Measurements from ENCODE around the gene ATL1.

The ATL1 gene

GRCh38 chr14:50533241-50533705 lies 26.7 kb upstream of the ATL1 start:
- Histone ChIP-seq H3F3A (ENCODE audit: control insufficient read depth, insufficient read depth) (peaks cover 10% of the 10 kb centered on the region; the same call in 1 of the 2 replicates), H3K4me3 (ENCODE audit: low read length) (peak overlapping the region; percentile 76), H3K27ac (ENCODE audit: low read depth, low read length) (no peak overlapping the region), H3K4me1 (ENCODE audit: control insufficient read depth, low read length) (peaks cover 35% of the 10 kb centered on the region), H4K20me1 (ENCODE audit: control insufficient read depth, insufficient read depth, low read depth, low read length) (peaks cover 16% of the 10 kb centered on the region; the same call in 1 of the 2 replicates), H3K9me2 (replicated peaks; ENCODE audit: control insufficient read depth, low read length) (no peaks in the 10 kb centered on the region), H3K4me2 (ENCODE audit: low read length) (peak overlapping the region; percentile 99), H3K9me3 (ENCODE audit: control insufficient read depth, insufficient read depth, low read length) (peaks cover 4% of the 10 kb centered on the region; the same call in 1 of the 2 replicates), H3K79me2 (ENCODE audit: control insufficient read depth, low read length) (peaks cover 39% of the 10 kb centered on the region), H3K36me3 (ENCODE audit: control insufficient read depth, low read length) (peaks cover 12% of the 10 kb centered on the region), H3K27me3 (ENCODE audit: control insufficient read depth, low read length) (no peaks in the 10 kb centered on the region)
- TF ChIP-seq EZH2phosphoT487 (IDR thresholded peaks at IDR 0.05; ENCODE audit: borderline replicate concordance, low read length) (no peak), CTCF (IDR thresholded peaks at IDR 0.05; ENCODE audit: low read depth, low read length, poor library complexity, severe bottlenecking) (no peak)

GRCh38 chr14:50533806-50534205 lies 26.1 kb upstream of the ATL1 start:
- H3K36me3 ChIP-seq (ENCODE audit: control insufficient read depth, low read length) = peaks cover 9% of the 10 kb centered on the region
- peaks cover 10% of the 10 kb centered on the region; the same call in 1 of the 2 replicates for H3F3A ChIP-seq (ENCODE audit: control insufficient read depth, insufficient read depth)
- H4K20me1 ChIP-seq (ENCODE audit: control insufficient read depth, insufficient read depth, low read depth, low read length) = peaks cover 16% of the 10 kb centered on the region; the same call in 1 of the 2 replicates
- H3K4me2 ChIP-seq (ENCODE audit: low read length) = no peak overlapping the region
- H3K27ac ChIP-seq (ENCODE audit: low read depth, low read length) = no peak overlapping the region
- no peaks in the 10 kb centered on the region for H3K9me2 ChIP-seq (replicated peaks; ENCODE audit: control insufficient read depth, low read length)
- TF ChIP-seq EZH2phosphoT487 (IDR thresholded peaks at IDR 0.05; ENCODE audit: borderline replicate concordance, low read length) = no peak
- no peak for TF ChIP-seq CTCF (IDR thresholded peaks at IDR 0.05; ENCODE audit: low read depth, low read length, poor library complexity, severe bottlenecking)
- peaks cover 35% of the 10 kb centered on the region for H3K4me1 ChIP-seq (ENCODE audit: control insufficient read depth, low read length)
- no peak overlapping the region for H3K4me3 ChIP-seq (ENCODE audit: low read length)
- peaks cover 4% of the 10 kb centered on the region; the same call in 1 of the 2 replicates for H3K9me3 ChIP-seq (ENCODE audit: control insufficient read depth, insufficient read depth, low read length)
- peaks cover 34% of the 10 kb centered on the region for H3K79me2 ChIP-seq (ENCODE audit: control insufficient read depth, low read length)
- H3K27me3 ChIP-seq (ENCODE audit: control insufficient read depth, low read length) = no peaks in the 10 kb centered on the region

GRCh38 chr14:50534416-50534815 lies 25.5 kb upstream of the ATL1 start:
- peaks cover 4% of the 10 kb centered on the region; the same call in 1 of the 2 replicates for H3K9me3 ChIP-seq (ENCODE audit: control insufficient read depth, insufficient read depth, low read length)
- H3K4me2 ChIP-seq (ENCODE audit: low read length) = no peak overlapping the region
- TF ChIP-seq EZH2phosphoT487 (IDR thresholded peaks at IDR 0.05; ENCODE audit: borderline replicate concordance, low read length) (no peak), CTCF (IDR thresholded peaks at IDR 0.05; ENCODE audit: low read depth, low read length, poor library complexity, severe bottlenecking) (no peak)

More at GRCh38 chr14:50534416-50534815, 25.5 kb upstream of the ATL1 start:
- peaks cover 4% of the 10 kb centered on the region for H3K36me3 ChIP-seq (ENCODE audit: control insufficient read depth, low read length)
- H3F3A ChIP-seq (ENCODE audit: control insufficient read depth, insufficient read depth) = peaks cover 10% of the 10 kb centered on the region; the same call in 1 of the 2 replicates
- peaks cover 30% of the 10 kb centered on the region for H3K4me1 ChIP-seq (ENCODE audit: control insufficient read depth, low read length)
- H3K9me2 ChIP-seq (replicated peaks; ENCODE audit: control insufficient read depth, low read length) = no peaks in the 10 kb centered on the region
- no peak overlapping the region for H3K27ac ChIP-seq (ENCODE audit: low read depth, low read length)
- H3K79me2 ChIP-seq (ENCODE audit: control insufficient read depth, low read length) = peaks cover 28% of the 10 kb centered on the region
- H3K27me3 ChIP-seq (ENCODE audit: control insufficient read depth, low read length) = no peaks in the 10 kb centered on the region
- no peak overlapping the region for H3K4me3 ChIP-seq (ENCODE audit: low read length)
- peaks cover 14% of the 10 kb centered on the region; the same call in 1 of the 2 replicates for H4K20me1 ChIP-seq (ENCODE audit: control insufficient read depth, insufficient read depth, low read depth, low read length)
